IPS DF 6.9 (cell line): ENCODE data around the gene BTBD7.

Experiments
- DNase-seq: peaks from one replicate; pipeline ENCODE4 v3.0.0-alpha.2; 2013; ENCODE audit warnings: low read depth, low spot score
- H3K27ac ChIP-seq: one replicate; pipeline ENCODE4 v1.5.1; 2013; ENCODE audit warnings: low read length, control low read depth
- H3K27me3 ChIP-seq: 2 replicates; pipeline ENCODE4 v1.6.1; 2013; ENCODE audit warnings: mild to moderate bottlenecking, low read length; ENCODE audit not compliant: control insufficient read depth, insufficient read depth
- H3K36me3 ChIP-seq: 2 replicates; pipeline ENCODE4 v1.6.1; 2013; ENCODE audit warnings: low read length; ENCODE audit not compliant: control insufficient read depth, insufficient read depth
- H3K4me1 ChIP-seq: 2 replicates; pipeline ENCODE4 v1.6.1; 2013; ENCODE audit warnings: low read length; ENCODE audit not compliant: control insufficient read depth, insufficient read depth
- H3K4me3 ChIP-seq: 2 replicates; pipeline ENCODE4 v1.5.1; 2013; ENCODE audit warnings: mild to moderate bottlenecking, low read length
- H3K9me3 ChIP-seq: 2 replicates; pipeline ENCODE4 v1.6.1; 2013; ENCODE audit warnings: low read length, inconsistent platforms; ENCODE audit not compliant: control insufficient read depth, insufficient read depth
- WGBS: extraction: QIAGEN DNeasy Blood & Tissue Kit; methylation state at CpG from one replicate; pipeline ENCODE4 v1.1.7; 2013; ENCODE audit warnings: mixed read lengths, missing lambda C conversion rate; ENCODE audit not compliant: insufficient read length, insufficient coverage; 5-methylcytosine and 5-hydroxymethylcytosine counted together

BTBD7 gene

GRCh38 chr14:93330609-93331000, 2.2 kb downstream of the BTBD7 start:
- Histone ChIP-seq H3K9me3 (no peaks in the 10 kb centered on the region), H3K36me3 (no peaks in the 10 kb centered on the region), H3K27me3 (no peaks in the 10 kb centered on the region), H3K4me3 (no peak overlapping the region), H3K4me1 (no peaks in the 10 kb centered on the region), H3K27ac (no peak overlapping the region)
- no CpG with 5 or more reads among the region's 2 CpGs for WGBS
- no peak for DNase-seq

- H3K27ac ChIP-seq = no peak overlapping the region
- no peaks in the 10 kb centered on the region for H3K4me1 ChIP-seq
- no peaks in the 10 kb centered on the region for H3K36me3 ChIP-seq
- no CpG with 5 or more reads among the region's 5 CpGs for WGBS
- no peak overlapping the region for H3K4me3 ChIP-seq
- no peak for DNase-seq
- H3K9me3 ChIP-seq = no peaks in the 10 kb centered on the region
- no peaks in the 10 kb centered on the region for H3K27me3 ChIP-seq
Observed at GRCh38 chr14:93329965-93330608, 2.7 kb downstream of the BTBD7 start.

GRCh38 chr14:93328546-93328945, 4.3 kb downstream of the BTBD7 start:
- no peaks in the 10 kb centered on the region for H3K36me3 ChIP-seq
- no peaks in the 10 kb centered on the region for H3K4me1 ChIP-seq
- H3K27ac ChIP-seq = no peak overlapping the region
- no peak for DNase-seq
- no peak overlapping the region for H3K4me3 ChIP-seq
- H3K9me3 ChIP-seq = no peaks in the 10 kb centered on the region
- no CpG with 5 or more reads among the region's 6 CpGs for WGBS
- no peaks in the 10 kb centered on the region for H3K27me3 ChIP-seq

DNA sequence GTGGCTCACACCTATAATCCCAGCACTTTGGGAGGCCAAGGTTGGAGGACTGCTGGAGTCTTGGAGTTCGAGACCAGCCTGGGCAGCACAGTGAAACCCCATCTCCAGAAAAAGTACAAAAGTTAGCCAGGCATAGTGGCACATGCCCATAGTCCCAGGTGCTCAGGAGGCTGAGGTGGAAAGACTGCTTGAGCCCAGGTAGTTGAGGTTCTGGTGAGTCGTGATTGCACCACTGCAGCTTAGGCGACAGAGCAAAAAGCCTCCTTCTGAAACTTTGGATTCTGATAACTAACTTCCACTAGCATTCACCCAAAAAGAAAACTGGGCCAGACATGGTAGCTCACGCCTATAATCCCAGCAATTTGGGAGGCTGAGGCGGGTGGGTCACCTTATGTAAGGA, 6.6 kb downstream of the BTBD7 start:
- H3K27ac ChIP-seq = no peak overlapping the region
- no CpG with 5 or more reads among the region's 5 CpGs for WGBS
- H3K36me3 ChIP-seq = no peaks in the 10 kb centered on the region
- H3K27me3 ChIP-seq = no peaks in the 10 kb centered on the region
- no peaks in the 10 kb centered on the region for H3K9me3 ChIP-seq
- no peak overlapping the region for H3K4me3 ChIP-seq
- no peak for DNase-seq
- 0 out of 2 replicates have a peak, but pooled peaks cover 1% of the 10 kb centered on the region for H3K4me1 ChIP-seq

DNA sequence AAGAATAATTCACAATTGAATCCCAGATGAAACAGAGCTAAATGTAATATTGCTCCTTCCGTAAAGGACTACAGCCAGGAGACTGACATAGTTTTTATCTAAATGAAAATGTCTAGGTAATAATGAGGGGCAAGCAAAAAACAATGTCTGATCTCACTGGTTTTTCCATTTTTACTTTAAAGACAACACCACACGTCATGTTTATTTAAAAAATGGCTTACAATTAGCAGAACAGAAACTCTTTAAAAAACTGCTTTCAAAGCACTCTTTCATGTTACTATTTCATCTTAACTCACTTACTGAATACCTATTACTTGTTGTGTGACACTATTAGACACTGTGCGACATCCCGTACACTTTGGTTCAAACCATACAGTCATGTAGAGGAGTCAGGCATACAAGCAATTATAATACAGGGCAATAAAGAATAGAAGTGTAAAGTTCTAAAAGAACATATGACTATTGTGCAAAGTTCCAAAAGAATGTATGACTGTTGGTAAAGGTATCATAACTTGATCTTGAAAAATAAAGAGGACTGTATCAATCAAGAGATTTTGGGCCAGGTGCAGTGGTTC, 9.1 kb downstream of the BTBD7 start:
- Histone ChIP-seq H3K36me3 (no peaks in the 10 kb centered on the region), H3K9me3 (no peaks in the 10 kb centered on the region), H3K27ac (no peak overlapping the region), H3K4me1 (0 out of 2 replicates have a peak, but pooled peaks cover 1% of the 10 kb centered on the region), H3K4me3 (no peak overlapping the region), H3K27me3 (no peaks in the 10 kb centered on the region)
- WGBS = no CpG with 5 or more reads among the region's 4 CpGs
- DNase-seq = no peak

DNA sequence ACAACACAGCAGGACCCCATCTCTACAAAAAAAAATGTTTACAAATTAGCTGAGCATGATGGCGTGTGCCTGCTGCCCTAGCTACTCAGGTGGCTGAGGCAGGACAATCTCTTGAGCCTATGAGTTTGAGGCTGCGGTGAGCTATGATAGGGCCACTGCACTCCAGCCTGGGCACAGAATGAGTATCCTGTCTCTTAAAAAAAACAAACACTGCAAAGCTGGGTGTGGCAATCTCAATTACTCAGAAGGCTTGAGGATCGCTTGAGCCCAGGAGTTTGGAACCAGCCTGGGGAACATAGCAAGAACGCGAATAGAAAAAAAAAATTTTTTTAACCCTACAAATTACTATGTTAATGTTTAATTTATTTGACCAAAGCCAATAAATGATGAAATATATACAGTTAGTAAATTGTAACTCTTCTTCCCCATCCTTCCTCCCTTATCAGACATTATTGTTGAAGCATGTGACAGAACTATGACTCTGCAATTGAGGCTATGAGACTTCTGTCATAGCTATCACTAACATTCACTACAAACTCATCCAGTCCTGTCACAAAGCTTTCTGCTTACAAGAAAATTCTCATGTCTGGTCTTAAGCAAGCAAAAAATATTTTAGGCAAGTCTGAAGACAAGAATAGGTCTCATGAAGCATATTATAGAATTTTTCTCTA, 9.8 kb downstream of the BTBD7 start:
- H3K4me3 ChIP-seq = no peak overlapping the region
- WGBS = no CpG with 5 or more reads among the region's 5 CpGs
- H3K9me3 ChIP-seq = no peaks in the 10 kb centered on the region
- 0 out of 2 replicates have a peak, but pooled peaks cover 1% of the 10 kb centered on the region for H3K4me1 ChIP-seq
- H3K36me3 ChIP-seq = no peaks in the 10 kb centered on the region
- no peaks in the 10 kb centered on the region for H3K27me3 ChIP-seq
- no peak for DNase-seq
- H3K27ac ChIP-seq = no peak overlapping the region

DNA sequence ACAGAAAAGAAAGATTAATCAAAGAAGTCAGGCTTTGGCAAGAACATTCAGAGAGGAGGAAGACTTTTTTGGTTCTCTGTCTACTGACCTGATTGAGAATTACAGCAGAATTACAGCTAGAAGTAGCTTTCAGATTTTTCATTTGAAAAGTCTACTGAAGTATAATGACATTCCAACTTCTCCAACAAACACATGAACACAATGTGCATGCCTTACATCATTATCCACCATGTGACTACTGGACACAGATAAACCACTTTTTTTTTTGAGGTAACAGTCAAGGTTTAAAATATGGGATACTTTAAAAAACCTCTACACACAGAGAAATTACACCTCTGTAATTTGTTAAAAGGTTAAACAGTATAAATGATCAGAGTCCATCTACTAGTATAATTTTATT, 12.3 kb downstream of the BTBD7 start:
- Histone ChIP-seq H3K4me3 (no peak overlapping the region), H3K27ac (no peak overlapping the region), H3K36me3 (no peaks in the 10 kb centered on the region), H3K4me1 (peaks cover 1% of the 10 kb centered on the region; the same call in 1 of the 2 replicates), H3K9me3 (no peaks in the 10 kb centered on the region), H3K27me3 (no peaks in the 10 kb centered on the region)
- DNase-seq = no peak

DNA sequence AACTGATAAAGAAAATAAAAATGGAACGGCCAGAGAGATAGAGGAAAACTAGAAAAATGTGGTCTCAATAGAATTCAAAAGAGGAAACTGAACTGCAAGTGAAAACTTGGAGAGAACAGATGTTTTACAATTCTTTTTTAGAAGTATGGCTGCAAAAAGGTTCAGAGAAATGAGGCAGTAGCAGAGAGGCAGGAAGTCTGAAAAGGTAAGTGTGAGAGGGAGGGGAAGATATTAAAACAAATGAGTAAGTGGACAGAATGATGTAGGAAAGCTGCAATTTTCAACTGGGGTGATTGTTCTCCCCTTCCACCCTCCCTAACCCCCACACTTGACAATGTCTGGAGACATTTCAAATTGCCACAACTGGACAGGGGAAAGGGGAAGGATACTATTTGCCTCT, 12.9 kb downstream of the BTBD7 start:
- no peak for DNase-seq
- no CpG with 5 or more reads among the region's 1 CpG for WGBS
- no peaks in the 10 kb centered on the region for H3K27me3 ChIP-seq
- H3K9me3 ChIP-seq = no peaks in the 10 kb centered on the region
- peaks cover 1% of the 10 kb centered on the region; the same call in 1 of the 2 replicates for H3K4me1 ChIP-seq
- H3K36me3 ChIP-seq = no peaks in the 10 kb centered on the region
- H3K4me3 ChIP-seq = no peak overlapping the region
- no peak overlapping the region for H3K27ac ChIP-seq

- WGBS = no CpG with 5 or more reads among the region's 2 CpGs
- Histone ChIP-seq H3K27ac (no peak overlapping the region), H3K9me3 (no peaks in the 10 kb centered on the region), H3K4me3 (no peak overlapping the region), H3K36me3 (no peaks in the 10 kb centered on the region), H3K27me3 (no peaks in the 10 kb centered on the region), H3K4me1 (peaks cover 1% of the 10 kb centered on the region; the same call in 1 of the 2 replicates)
- DNase-seq = no peak
Observed at GRCh38 chr14:93319494-93319893, 13.3 kb downstream of the BTBD7 start.

DNA sequence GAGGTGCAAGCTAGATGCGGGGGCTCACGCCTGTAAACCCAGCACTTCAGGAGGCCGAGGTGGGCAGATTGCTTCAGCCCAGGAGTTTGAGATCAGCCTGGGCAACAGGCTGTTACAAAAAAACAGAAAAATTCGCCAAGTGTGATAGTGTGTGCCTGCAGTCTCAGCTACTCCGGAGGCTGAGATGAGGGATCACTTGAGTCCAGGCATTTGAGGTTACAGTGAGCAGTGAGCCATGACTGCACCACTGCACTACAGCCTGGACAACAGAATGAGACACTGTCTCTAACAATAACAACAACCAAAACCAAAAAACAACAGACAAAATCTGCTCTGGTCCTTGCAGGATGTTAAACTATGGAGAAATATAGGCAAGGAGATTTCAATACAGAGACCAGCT, 13.9 kb downstream of the BTBD7 start:
- Histone ChIP-seq H3K36me3 (no peaks in the 10 kb centered on the region), H3K4me3 (no peak overlapping the region), H3K4me1 (peaks cover 1% of the 10 kb centered on the region; the same call in 1 of the 2 replicates), H3K27ac (no peak overlapping the region), H3K27me3 (no peaks in the 10 kb centered on the region), H3K9me3 (no peaks in the 10 kb centered on the region)
- no peak for DNase-seq
- no CpG with 5 or more reads among the region's 5 CpGs for WGBS
